Right hindlimb (tissue), 1 donor: ENCODE data around the gene KLK8.
"Not testable (repeated sequence)": the region's sequence is repeated elsewhere in the genome, so short reads cannot be mapped to it uniquely, and the experiment has no call there.

ENCODE experiments used
- DNase-seq: peaks from one replicate; pipeline ENCODE4 v3.0.0-alpha.2; 2018

KLK8 gene

GRCh38 chr19:50981587-50982146 is 19.7 kb downstream of the KLK8 start:
- DNase-seq, result no peak

- DNase-seq, result no peak
Measured at GRCh38 chr19:50980208-50980607, 21.2 kb downstream of the KLK8 start.

- DNase-seq, result no peak
Measured at GRCh38 chr19:50979758-50980157, 21.6 kb downstream of the KLK8 start.

- no peak for DNase-seq
Measured at GRCh38 chr19:50978772-50979390, 22.5 kb downstream of the KLK8 start.

- no peak for DNase-seq
Measured at GRCh38 chr19:50977626-50978025, 23.8 kb downstream of the KLK8 start.

- no peak for DNase-seq
Measured at GRCh38 chr19:50975766-50976165, 25.6 kb downstream of the KLK8 start.

GRCh38 chr19:50974702-50975556 is 26.5 kb downstream of the KLK8 start:
- no peak for DNase-seq

GRCh38 chr19:50972795-50973376 is 28.5 kb downstream of the KLK8 start:
- no peak for DNase-seq

GRCh38 chr19:50969810-50970209 is 31.6 kb downstream of the KLK8 start:
- not testable (repeated sequence) for DNase-seq

- DNase-seq, result no peak
Measured at GRCh38 chr19:50969413-50969760, 32.0 kb downstream of the KLK8 start, which contains the start of gene KLK6. Gene KLK6, minus strand, starts transcription at chr19:50969591. Its CDS starts 1,487 bp downstream, at chr19:50968104.

GRCh38 chr19:50968716-50969412 is 32.5 kb downstream of the KLK8 start:
- DNase-seq, result no peak

- no peak for DNase-seq
Measured at GRCh38 chr19:50967929-50968715, 33.3 kb downstream of the KLK8 start.

GRCh38 chr19:50964266-50964665 is 37.1 kb downstream of the KLK8 start:
- DNase-seq, result no peak

- no peak for DNase-seq
Measured at GRCh38 chr19:50963381-50963780, 38.0 kb downstream of the KLK8 start.

GRCh38 chr19:50962245-50962644 is 39.2 kb downstream of the KLK8 start:
- DNase-seq, result no peak

- no peak for DNase-seq
Measured at GRCh38 chr19:50959731-50960500, 41.5 kb downstream of the KLK8 start.

- DNase-seq, result no peak
Measured at GRCh38 chr19:50957587-50957986, 43.8 kb downstream of the KLK8 start.

- no peak for DNase-seq
Measured at GRCh38 chr19:50952910-50953309, 48.5 kb downstream of the KLK8 start, which contains the start of gene KLK5. Gene KLK5, minus strand, starts transcription at chr19:50953038. Its CDS starts 381 bp downstream, at chr19:50952657.

- DNase-seq, result no peak
Measured at GRCh38 chr19:50949861-50950260, 51.5 kb downstream of the KLK8 start.

GRCh38 chr19:50947123-50947522 is 54.3 kb downstream of the KLK8 start:
- DNase-seq, result no peak
